GM19395 (cell line): ENCODE results near the gene COQ2.
"Not testable (repeated sequence)": the region's sequence is repeated elsewhere in the genome, so short reads cannot be mapped to it uniquely, and the experiment has no call there.

Source experiments
- ATAC-seq: cut with Tn5 transposase; IDR thresholded peaks from one replicate; pipeline ENCODE4 v1.9.1; 2021; ENCODE audit warnings: mild to moderate bottlenecking, moderate library complexity; ENCODE audit not compliant: unreplicated experiment

COQ2 gene

DNA sequence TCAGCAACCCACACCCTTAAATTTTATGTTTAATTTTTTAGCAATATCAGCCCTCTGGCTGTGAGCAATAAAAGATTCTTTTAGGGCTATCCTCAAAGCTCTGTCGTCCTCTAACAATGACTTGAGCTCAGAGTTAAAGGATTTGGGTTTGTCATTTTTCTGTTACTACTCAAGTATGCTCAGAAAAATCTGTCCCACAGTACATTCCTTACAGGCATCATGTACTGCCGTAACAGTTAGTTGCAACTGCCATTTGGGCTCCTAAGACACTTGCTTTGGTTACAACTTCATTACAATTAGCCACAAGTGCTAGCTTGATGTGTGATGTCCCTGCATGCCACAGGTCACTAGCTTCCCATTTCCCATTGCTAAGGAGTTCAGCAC is 33.2 kb downstream of the COQ2 start:
- no peak for ATAC-seq

GRCh38 chr4:83250687-83251446 is 33.7 kb downstream of the COQ2 start:
- ATAC-seq, result no peak

DNA sequence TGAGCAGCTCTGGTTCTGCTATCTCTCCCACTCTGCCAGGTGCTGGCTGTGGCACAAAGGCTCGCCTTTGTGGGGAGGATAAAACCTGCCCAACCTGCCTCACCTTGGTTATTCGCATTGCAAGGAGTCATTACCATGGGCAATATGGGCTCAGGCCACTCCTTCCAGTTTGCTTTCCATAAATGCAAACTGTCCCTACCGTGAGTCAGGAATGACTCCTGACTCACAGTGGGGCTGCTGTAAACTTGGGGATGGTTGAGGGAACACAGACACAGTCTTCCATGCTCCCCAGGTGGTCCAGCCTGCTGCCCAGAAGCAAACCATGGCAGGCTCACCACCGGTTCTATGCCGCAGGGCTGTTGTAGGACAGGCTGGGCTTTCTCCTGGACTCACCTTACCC is 36.1 kb downstream of the COQ2 start:
- no peak for ATAC-seq

DNA sequence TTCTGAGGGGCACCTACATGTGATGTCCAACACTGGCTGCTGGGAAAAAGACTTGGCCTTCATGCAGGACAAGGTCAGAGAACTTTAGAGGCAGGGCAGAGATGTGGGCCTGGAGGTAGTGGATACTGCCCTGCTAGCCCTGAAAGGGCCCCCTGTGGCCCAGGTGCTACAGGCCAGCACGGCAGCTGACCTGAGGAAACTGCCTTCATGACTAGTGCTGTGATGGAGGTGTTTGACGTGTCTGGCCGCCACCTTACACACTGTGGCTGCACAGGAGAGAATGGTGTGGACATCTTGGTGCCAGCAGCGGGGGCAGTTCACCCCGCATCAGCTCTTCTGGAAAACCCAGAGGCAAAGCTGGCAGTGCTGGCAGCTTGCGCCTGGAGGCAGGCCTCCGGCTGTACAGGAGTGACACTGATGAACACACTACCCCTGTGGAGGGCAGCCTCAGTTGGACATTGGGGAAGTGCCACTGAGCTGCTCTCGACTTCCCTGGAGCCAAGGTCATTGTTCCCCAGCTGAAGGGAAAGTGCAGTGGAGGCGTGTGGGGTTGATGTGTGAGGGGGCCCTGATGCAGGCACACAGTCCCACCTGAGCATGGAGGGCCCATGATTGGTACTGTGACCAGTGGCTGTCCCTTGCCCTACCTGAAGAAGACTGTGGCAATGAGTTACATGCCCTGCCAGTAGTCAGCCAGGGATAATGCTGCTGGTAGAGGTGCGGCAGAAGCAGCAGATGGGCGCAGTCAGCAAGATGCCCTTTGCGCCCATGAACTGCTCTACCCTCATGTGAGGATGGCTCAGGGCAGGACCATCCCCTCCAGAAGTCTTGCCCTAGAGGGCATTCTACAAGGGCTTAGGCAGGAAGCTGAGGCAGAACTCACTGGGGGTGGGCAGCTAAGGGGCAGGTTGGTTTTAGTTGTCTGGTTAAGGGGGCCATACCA is 36.9 kb downstream of the COQ2 start:
- no peak for ATAC-seq

- ATAC-seq, result no peak
Measured at GRCh38 chr4:83241132-83241531, 43.5 kb downstream of the COQ2 start.

GRCh38 chr4:83240379-83240875 is 44.2 kb downstream of the COQ2 start:
- ATAC-seq, result peak; percentile 92

GRCh38 chr4:83238393-83239248 is 46.0 kb downstream of the COQ2 start:
- ATAC-seq, result no peak

DNA sequence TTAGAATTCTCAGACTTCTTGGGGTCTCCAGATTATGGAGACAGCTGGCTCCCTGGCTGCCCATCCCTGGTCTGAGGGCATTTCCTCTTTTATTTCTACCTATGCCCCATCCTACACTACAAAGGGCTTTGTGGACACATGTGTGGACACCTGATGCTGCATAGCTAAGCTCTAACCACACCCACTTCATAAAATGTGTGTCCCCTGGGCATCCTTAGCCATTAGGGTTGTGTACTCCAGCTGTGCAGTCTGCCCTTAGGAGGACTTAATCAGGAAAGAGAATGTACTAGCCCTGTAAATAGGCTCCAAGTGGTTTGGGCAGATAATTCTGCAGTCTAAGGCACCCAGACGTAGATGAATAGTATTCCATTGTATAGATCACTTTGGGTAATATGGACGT is 47.0 kb downstream of the COQ2 start:
- ATAC-seq, result no peak

- ATAC-seq, result not testable (repeated sequence)
Measured at GRCh38 chr4:83235645-83236133, 48.9 kb downstream of the COQ2 start.

- ATAC-seq, result no peak
Measured at GRCh38 chr4:83234902-83235644, 49.5 kb downstream of the COQ2 start.

DNA sequence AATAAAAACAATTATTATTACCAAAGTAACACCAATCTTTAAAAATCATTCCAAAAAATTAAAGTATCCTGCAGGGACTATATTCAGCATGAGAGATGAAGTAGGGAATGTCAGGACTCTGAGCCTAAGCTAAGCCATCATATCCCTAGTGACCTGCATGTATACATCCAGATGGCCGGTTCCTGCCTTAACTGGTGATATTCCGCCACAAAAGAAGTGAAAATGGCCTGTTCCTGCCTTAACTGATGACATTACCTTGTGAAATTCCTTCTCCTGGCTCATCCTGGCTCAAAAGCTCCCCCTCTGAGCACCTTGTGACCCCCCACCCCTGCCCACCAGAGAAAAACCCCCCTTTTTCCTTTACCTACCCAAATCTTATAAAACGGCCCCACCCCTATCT is 50.2 kb downstream of the COQ2 start:
- not testable (repeated sequence) for ATAC-seq

GRCh38 chr4:83232082-83232481 is 52.5 kb downstream of the COQ2 start:
- ATAC-seq, result no peak

- peak; percentile 79 for ATAC-seq
Measured at GRCh38 chr4:83231620-83232076, 53.0 kb downstream of the COQ2 start.

DNA sequence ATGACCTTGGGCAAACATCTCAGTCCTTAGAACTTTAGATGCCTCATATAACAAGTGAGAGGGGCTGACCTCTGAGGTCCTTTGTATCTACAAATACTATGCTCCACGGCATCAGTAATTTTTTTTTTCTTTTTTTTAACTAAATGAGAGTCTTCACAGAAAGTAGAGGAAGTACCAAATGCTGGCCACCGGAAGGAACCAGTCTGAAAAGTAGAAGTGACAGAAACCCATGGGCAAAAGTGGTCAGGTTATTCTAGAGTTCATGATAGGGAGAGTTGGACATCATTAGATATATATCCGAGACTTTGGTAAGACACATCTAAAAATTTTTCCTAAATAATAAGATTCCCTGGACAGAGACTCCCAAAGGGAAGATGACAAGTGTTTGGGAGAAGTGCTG is 53.7 kb downstream of the COQ2 start:
- no peak for ATAC-seq

- no peak for ATAC-seq
Measured at GRCh38 chr4:83229791-83230190, 54.8 kb downstream of the COQ2 start.

DNA sequence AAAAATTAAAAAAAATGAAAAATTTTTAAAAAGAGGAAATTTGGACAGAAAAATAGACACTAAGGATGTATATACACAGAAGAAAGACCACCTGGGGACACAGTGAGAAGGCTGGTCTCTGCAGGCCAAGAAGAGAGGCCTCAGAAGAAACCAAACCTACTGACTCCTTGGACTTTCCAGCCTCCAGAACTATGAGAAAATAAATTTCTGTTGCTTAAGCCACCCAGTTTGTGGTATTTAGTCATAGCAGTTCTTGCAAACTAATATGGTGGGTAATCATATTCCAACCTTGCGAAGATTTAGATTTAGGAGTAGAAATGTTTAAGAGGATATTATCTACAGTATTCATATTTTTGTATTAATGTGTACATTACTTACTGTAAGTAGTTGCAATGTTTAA is 56.4 kb downstream of the COQ2 start:
- no peak for ATAC-seq

DNA sequence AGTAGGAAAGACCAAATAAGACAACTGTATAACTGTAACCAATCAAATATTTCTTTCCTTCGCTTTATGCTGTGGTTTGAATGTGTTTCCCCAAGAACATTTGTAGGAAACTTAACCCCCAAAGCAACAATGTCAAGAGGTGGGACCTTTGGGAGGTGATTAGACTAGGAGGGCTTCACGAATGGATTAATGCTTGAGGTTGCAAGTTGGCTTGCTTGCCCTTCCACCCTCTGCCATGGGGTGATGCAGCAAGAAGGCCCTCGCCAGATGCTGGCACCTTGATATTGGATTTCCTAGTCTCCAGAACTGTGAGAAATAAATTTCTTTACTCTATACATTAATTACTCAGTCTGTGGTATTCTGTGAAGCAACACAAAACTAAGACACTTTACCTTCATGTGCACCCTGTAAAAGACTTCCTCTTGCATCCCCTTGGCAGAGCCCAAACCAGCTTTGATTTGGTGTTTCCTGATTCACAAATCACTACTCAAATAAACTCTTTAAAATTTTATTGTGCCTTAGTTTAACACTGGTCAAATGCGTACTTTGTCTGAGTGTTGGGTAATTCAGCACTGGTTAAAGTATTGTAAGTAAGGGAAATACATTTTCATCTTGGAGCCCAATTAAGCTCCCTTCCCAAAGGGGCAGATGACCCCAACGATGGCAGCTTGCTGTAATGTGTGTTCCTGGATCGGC is 59.9 kb downstream of the COQ2 start:
- ATAC-seq, result no peak

DNA sequence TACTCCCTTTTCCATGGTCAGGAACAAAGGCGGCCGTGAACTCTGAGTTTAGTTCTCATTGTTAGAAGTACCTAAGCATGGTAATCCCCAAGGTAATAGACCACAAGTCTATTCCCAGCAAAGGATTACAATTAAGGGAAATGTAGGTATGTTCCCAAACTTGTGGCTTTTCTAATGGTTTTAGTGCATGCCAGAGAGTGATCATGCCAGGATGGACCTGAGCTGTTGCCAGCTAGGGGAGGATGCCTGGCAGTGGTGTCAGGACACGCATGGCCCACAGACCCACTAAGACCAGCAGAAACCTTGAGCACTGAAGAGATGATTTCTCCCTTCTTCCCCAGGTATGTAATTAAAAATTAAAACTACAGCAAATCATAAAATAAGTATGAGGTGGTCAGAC is 60.8 kb downstream of the COQ2 start:
- ATAC-seq, result no peak

DNA sequence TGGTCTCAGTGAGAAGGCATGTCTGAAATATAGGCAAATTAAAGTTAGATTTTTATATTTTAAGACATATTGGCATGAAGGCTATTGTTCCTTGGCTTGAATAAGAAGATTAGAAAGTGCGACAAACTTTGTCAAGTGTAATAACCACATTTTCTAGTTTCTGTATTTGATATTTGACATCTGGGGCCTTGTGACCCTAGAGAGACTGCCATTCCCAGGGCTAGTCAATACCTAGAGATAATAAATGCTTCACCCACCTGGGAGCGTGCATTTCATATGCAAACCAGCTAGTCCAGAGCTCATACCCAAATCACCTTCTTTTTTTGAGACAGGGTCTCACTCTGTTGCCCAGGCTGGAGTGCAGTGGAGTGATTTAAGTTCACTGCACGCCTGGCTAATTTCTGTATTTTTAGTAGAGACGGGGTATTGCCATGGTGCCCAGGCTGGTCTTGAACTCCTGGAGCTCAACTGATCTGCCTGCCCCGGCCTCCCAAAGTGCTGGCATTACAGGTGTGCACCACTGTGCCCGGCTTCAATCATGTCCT is 62.6 kb downstream of the COQ2 start:
- ATAC-seq, result peak; percentile 57
